HepG2 (cell line): ENCODE results near the gene CHD9. TPM values are rescaled to one million over a fixed set of nuclear protein-coding genes. Genes with fewer than 3 reads are reported as not detected.
A peak's percentile ranks its signal among the peaks of the same experiment; 100 is the strongest.

ENCODE experiments used
- CC2D1A ChIP-seq: sonication (generic); formaldehyde crosslinking; IDR thresholded peaks from 2 replicates; pipeline ENCODE4 v1.8.1; 2023; ENCODE audit warnings: mild to moderate bottlenecking, missing genetic modification reagents
- FOXP1 ChIP-seq, 2 experiments: fragments of 450-650 bp in 1 of 2; IDR thresholded peaks; 2 replicates each; pipeline ENCODE4 v1.6.1; 2017 to 2018; ENCODE audit warnings: antibody characterized with exemption in 1 of 2
- GMEB2 ChIP-seq: IDR thresholded peaks from 2 replicates; pipeline ENCODE4 v1.6.1; 2016; ENCODE audit warnings: missing biosample characterization, missing genetic modification reagents, low read depth
- HBP1 ChIP-seq: IDR thresholded peaks from 2 replicates; pipeline ENCODE4 v1.6.1; 2016; ENCODE audit warnings: low read depth, control low read depth
- HOXA7 ChIP-seq: sonication (generic); formaldehyde crosslinking; IDR thresholded peaks from 2 replicates; pipeline ENCODE4 v1.8.1; 2022; ENCODE audit warnings: mild to moderate bottlenecking, missing genetic modification reagents, moderate library complexity
- KLF11 ChIP-seq: IDR thresholded peaks from 2 replicates; pipeline ENCODE4 v1.6.1; 2016; ENCODE audit warnings: missing compliant biosample characterization
- MXI1 ChIP-seq: IDR thresholded peaks from 3 replicates; pipeline ENCODE4 v1.6.1; 2012; ENCODE audit warnings: low read depth, low read length, inconsistent platforms, borderline replicate concordance
- MYC ChIP-seq: sonication (generic); formaldehyde crosslinking; IDR thresholded peaks from 2 replicates; pipeline ENCODE4 v1.9.0; 2021; ENCODE audit warnings: missing genetic modification reagents, borderline replicate concordance
- NFE2L2 ChIP-seq: fragments of 150-350 bp; IDR thresholded peaks from 2 replicates; pipeline ENCODE4 v1.6.1; 2014; ENCODE audit warnings: low read length
- POGZ ChIP-seq: sonication (generic); formaldehyde crosslinking; IDR thresholded peaks from 2 replicates; pipeline ENCODE4 v1.4.0; 2020; ENCODE audit warnings: mild to moderate bottlenecking, missing genetic modification reagents
- TEAD3 ChIP-seq: optimal IDR thresholded peaks from 2 replicates; pipeline ENCODE3; 2016; ENCODE audit warnings: borderline replicate concordance
- ZBTB26 ChIP-seq: IDR thresholded peaks from 2 replicates; pipeline ENCODE4 v1.6.1; 2016; ENCODE audit warnings: missing compliant biosample characterization, missing genetic modification reagents, borderline replicate concordance
- ZFP37 ChIP-seq: sonication (generic); formaldehyde crosslinking; IDR thresholded peaks from 2 replicates; pipeline ENCODE4 v1.4.0; 2020; ENCODE audit warnings: missing genetic modification reagents, borderline replicate concordance
- ZNF12 ChIP-seq: sonication (generic); formaldehyde crosslinking; IDR thresholded peaks from 2 replicates; pipeline ENCODE4 v1.5.0; 2020; ENCODE audit warnings: missing genetic modification reagents
- ZNF543 ChIP-seq: sonication (generic); formaldehyde crosslinking; IDR thresholded peaks from 2 replicates; pipeline ENCODE4 v1.4.0; 2020; ENCODE audit warnings: mild to moderate bottlenecking, missing genetic modification reagents
- ZNF629 ChIP-seq: sonication (generic); formaldehyde crosslinking; conservative IDR thresholded peaks from 2 replicates; pipeline ENCODE4 v1.5.0; 2020; ENCODE audit warnings: missing genetic modification reagents
- ZNF775 ChIP-seq: sonication (generic); formaldehyde crosslinking; IDR thresholded peaks from 2 replicates; pipeline ENCODE4 v1.4.0; 2020; ENCODE audit warnings: missing genetic modification reagents, mild to moderate bottlenecking, moderate library complexity, borderline replicate concordance
- polyA plus RNA-seq, 8 experiments: library from polyadenylated mRNA; depleted of rRNA in 3 of 8; stranded (reverse) in 7 of 8; unstranded in 1 of 8; fragments of >200 nt; fragmentation: Illumina TruSeq in 4 of 8; extraction: Trizol in 4 of 8; gene quantifications; 2 replicates each; pipeline versions ENCODE4 v1.2.1 to v1.2.3, GENCODE V29; 2011 to 2016; ENCODE audit warnings: low read depth in 4 of 8, missing spikeins in 1 of 8, mixed read lengths in 1 of 8; ENCODE audit not compliant: insufficient read depth in 1 of 8
- total RNA-seq, 5 experiments: library from RNA; depleted of rRNA; stranded (reverse); fragments of >200 nt; fragmentation: Illumina TruSeq; extraction: Trizol; gene quantifications; 2 replicates each; pipeline ENCODE4 v1.2.3, GENCODE V29; 2016; ENCODE audit warnings: low read depth in 1 of 5
- TF ChIP-seq, protein P1 (sequence below): IDR thresholded peaks from 2 replicates; pipeline ENCODE4 v1.6.1; 2016; ENCODE audit warnings: missing compliant biosample characterization, missing genetic modification reagents, borderline replicate concordance
- TF ChIP-seq, protein P2 (sequence below): sonication (generic); formaldehyde crosslinking; IDR thresholded peaks from 2 replicates; pipeline ENCODE4 v1.4.0; 2020; ENCODE audit warnings: missing genetic modification reagents, borderline replicate concordance

Gene CHD9
- total and polyA plus RNA-seq, 2 of the 13 experiments (the other 11 are each of a cell fraction or from before 2014, with no cell fraction given) = 23.4 to 27.7 TPM

GRCh38 chr16:53099318-53100130 lies 44.7 kb downstream of the CHD9 start (continued):
- TF ChIP-seq GMEB2 (CRISPR knock-in tag) = no peak
- peak; percentile 62; the same call in 1 of the 2 replicates for TF ChIP-seq ZNF775
- TF ChIP-seq CC2D1A (CRISPR knock-in tag) = no peak
- peak; percentile 80; the same call in 1 of the 3 replicates for TF ChIP-seq MXI1
- no peak; the same call in 1 of the 2 replicates for TF ChIP-seq ZNF12
- TF ChIP-seq, protein P1, sequence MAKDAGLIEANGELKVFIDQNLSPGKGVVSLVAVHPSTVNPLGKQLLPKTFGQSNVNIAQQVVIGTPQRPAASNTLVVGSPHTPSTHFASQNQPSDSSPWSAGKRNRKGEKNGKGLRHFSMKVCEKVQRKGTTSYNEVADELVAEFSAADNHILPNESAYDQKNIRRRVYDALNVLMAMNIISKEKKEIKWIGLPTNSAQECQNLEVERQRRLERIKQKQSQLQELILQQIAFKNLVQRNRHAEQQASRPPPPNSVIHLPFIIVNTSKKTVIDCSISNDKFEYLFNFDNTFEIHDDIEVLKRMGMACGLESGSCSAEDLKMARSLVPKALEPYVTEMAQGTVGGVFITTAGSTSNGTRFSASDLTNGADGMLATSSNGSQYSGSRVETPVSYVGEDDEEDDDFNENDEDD (CRISPR knock-in tag) = peak; percentile 71; the same call in 1 of the 2 replicates
- TF ChIP-seq HOXA7 (CRISPR knock-in tag) = no peak
- TF ChIP-seq TEAD3 (CRISPR knock-in tag) = no peak
- peak; percentile 71 for TF ChIP-seq MYC (CRISPR knock-in tag)
- peak; percentile 82 for TF ChIP-seq NFE2L2
- no peak for TF ChIP-seq ZBTB26 (CRISPR knock-in tag)
- TF ChIP-seq, protein P2, sequence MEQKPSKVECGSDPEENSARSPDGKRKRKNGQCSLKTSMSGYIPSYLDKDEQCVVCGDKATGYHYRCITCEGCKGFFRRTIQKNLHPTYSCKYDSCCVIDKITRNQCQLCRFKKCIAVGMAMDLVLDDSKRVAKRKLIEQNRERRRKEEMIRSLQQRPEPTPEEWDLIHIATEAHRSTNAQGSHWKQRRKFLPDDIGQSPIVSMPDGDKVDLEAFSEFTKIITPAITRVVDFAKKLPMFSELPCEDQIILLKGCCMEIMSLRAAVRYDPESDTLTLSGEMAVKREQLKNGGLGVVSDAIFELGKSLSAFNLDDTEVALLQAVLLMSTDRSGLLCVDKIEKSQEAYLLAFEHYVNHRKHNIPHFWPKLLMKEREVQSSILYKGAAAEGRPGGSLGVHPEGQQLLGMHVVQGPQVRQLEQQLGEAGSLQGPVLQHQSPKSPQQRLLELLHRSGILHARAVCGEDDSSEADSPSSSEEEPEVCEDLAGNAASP (CRISPR knock-in tag) = no peak
- TF ChIP-seq FOXP1 (IDR thresholded peaks at IDR 0.05) = no peak
- TF ChIP-seq FOXP1 (CRISPR knock-in tag; IDR thresholded peaks at IDR 0.05) = peak; percentile 29
- TF ChIP-seq ZNF543 = peak; percentile 89; the same call in 1 of the 2 replicates
- no peak for TF ChIP-seq ZFP37 (CRISPR knock-in tag)
- no peak for TF ChIP-seq ZNF629
- no peak for TF ChIP-seq KLF11 (CRISPR knock-in tag)
- no peak; the same call in 1 of the 2 replicates for TF ChIP-seq HBP1 (CRISPR knock-in tag)
- TF ChIP-seq POGZ (CRISPR knock-in tag) = peak; percentile 72
